Stomach (tissue), 9 donors: ENCODE results near the gene ESR2. TPM values are rescaled to one million over a fixed set of nuclear protein-coding genes. Genes with fewer than 3 reads are reported as not detected.

Source experiments
- DNase-seq, 2 donors: peaks; one replicate each; pipeline versions ENCODE4 v3.0.0 to v3.0.0-alpha.2; 2013 to 2019
- H3K27ac ChIP-seq, 5 donors: fragments of 200-600 bp in 4 of 5; sonication (generic) in 4 of 5; one replicate each; pipeline ENCODE4 v1.5.1; 2013 to 2019; ENCODE audit warnings: mild to moderate bottlenecking in 1 of 5, moderate library complexity in 1 of 5
- H3K27me3 ChIP-seq, 3 donors: fragments of 200-600 bp; sonication (generic); one replicate each; pipeline ENCODE4 v1.5.1; 2017 to 2019; ENCODE audit warnings: mixed run types in 1 of 3
- H3K36me3 ChIP-seq, 4 donors: fragments of 200-600 bp; sonication (generic); 1 replicate in 3 of 4; 2 replicates in 1 of 4; pipeline ENCODE4 v1.5.1; 2016 to 2019
- H3K4me1 ChIP-seq, 4 donors: fragments of 200-600 bp; sonication (generic); one replicate each; pipeline ENCODE4 v1.5.1; 2016 to 2019
- H3K4me3 ChIP-seq, 4 donors: fragments of 200-600 bp; sonication (generic) in 3 of 4; one replicate each; pipeline ENCODE4 v1.5.1; 2016 to 2019; ENCODE audit warnings: mild to moderate bottlenecking in 1 of 4
- H3K9me3 ChIP-seq, 4 donors: fragments of 200-600 bp; sonication (generic); one replicate each; pipeline ENCODE4 v1.5.1; 2016 to 2019
- CTCF ChIP-seq, 7 experiments: fragments of 450-650 bp in 4 of 7; fragments of 200-600 bp in 3 of 7; sonication (generic) in 3 of 7; IDR thresholded peaks; one replicate each; pipeline ENCODE4 v1.5.1; 2016 to 2019; ENCODE audit warnings: antibody characterized with exemption in 7 of 7, control low read depth in 2 of 7, mild to moderate bottlenecking in 1 of 7
- EP300 ChIP-seq: sonication (generic); formaldehyde crosslinking; IDR thresholded peaks from one replicate; pipeline ENCODE4 v1.6.1; 2017; ENCODE audit warnings: antibody characterized with exemption
- POLR2A ChIP-seq, 4 donors: fragments of 450-650 bp; IDR thresholded peaks; one replicate each; pipeline ENCODE4 v1.6.1; 2016; ENCODE audit warnings: antibody characterized with exemption in 4 of 4, control low read depth in 2 of 4, mild to moderate bottlenecking in 1 of 4, moderate library complexity in 1 of 4
- POLR2AphosphoS5 ChIP-seq, 3 donors: sonication (generic); formaldehyde crosslinking; IDR thresholded peaks; one replicate each; pipeline ENCODE4 v1.6.1; 2016; ENCODE audit warnings: antibody characterized with exemption in 3 of 3
- WGBS, 5 donors: extraction: QIAGEN DNeasy Blood & Tissue Kit in 3 of 5; methylation state at CpG; one replicate each; pipeline versions ENCODE4 v1.1.5 to v1.1.7; 2013 to 2018; 5-methylcytosine and 5-hydroxymethylcytosine counted together
- intact Hi-C: fragments of 100-400 bp; cut with DNase I; formaldehyde crosslinking; loops from one replicate; pipeline ENCODE4 v1.15.1; 2023; ENCODE audit warnings: low total_unique reads
- polyA plus RNA-seq, 3 donors: library from polyadenylated mRNA; stranded (reverse); fragments of 200-250 nt; gene quantifications; one replicate each; pipeline ENCODE4 v1.2.3, GENCODE V29; 2013
- total RNA-seq, 5 donors: library from RNA; depleted of rRNA; stranded (reverse); fragments of >200 nt; gene quantifications; one replicate each; pipeline versions ENCODE4 v1.1.0 to v1.2.3, GENCODE V29; 2014 to 2016
- donor health status: healthy with polysubstance abuse.
- donor health status: Bipolar disorder and iron deficiency.
- donor health status: healthy.

Gene ESR2
- total and polyA plus RNA-seq, 8 donors, result 0.08 to 1.3 (median 0.58) TPM; not detected in 5

- 91 to 95% (median 92%) methylated on average over 3 of the region's 3 CpGs for WGBS, 5 donors
- H3K27ac ChIP-seq, result no peak overlapping the region
- no peak overlapping the region for H3K4me3 ChIP-seq
- H3K4me1 ChIP-seq, result no peaks in the 10 kb centered on the region
- H3K27me3 ChIP-seq, result no peaks in the 10 kb centered on the region
- peaks cover 0 to 74% (median 61%) of the 10 kb centered on the region in 4 donors for H3K36me3 ChIP-seq
- no peaks in the 10 kb centered on the region for H3K9me3 ChIP-seq
- TF ChIP-seq CTCF (IDR thresholded peaks at IDR 0.05), result no peak
- TF ChIP-seq POLR2AphosphoS5 (IDR thresholded peaks at IDR 0.05), result no peak
- TF ChIP-seq EP300, result no peak
- no peak for TF ChIP-seq POLR2A (IDR thresholded peaks at IDR 0.05)
- no peak for DNase-seq
- intact Hi-C loops, result no loop called here
These were observed 115.4 kb downstream of the ESR2 start for GRCh38 chr14:64178814-64179213.

GRCh38 chr14:64176330-64176729 lies 117.8 kb downstream of the ESR2 start:
- Histone ChIP-seq H3K4me3 (no peak overlapping the region), H3K9me3 (no peaks in the 10 kb centered on the region), H3K4me1 (no peaks in the 10 kb centered on the region), H3K27ac (no peak overlapping the region), H3K27me3 (no peaks in the 10 kb centered on the region), H3K36me3 (peaks cover 0 to 93% (median 77%) of the 10 kb centered on the region in 4 donors)
- no peak for DNase-seq
- TF ChIP-seq EP300, result no peak
- no peak for TF ChIP-seq CTCF (IDR thresholded peaks at IDR 0.05)
- TF ChIP-seq POLR2A (IDR thresholded peaks at IDR 0.05), result no peak
- no peak for TF ChIP-seq POLR2AphosphoS5 (IDR thresholded peaks at IDR 0.05)
- WGBS, 5 donors, result 92 to 95% (median 93%) methylated on average over 2 of the region's 2 CpGs
- intact Hi-C loops, result no loop called here

DNA sequence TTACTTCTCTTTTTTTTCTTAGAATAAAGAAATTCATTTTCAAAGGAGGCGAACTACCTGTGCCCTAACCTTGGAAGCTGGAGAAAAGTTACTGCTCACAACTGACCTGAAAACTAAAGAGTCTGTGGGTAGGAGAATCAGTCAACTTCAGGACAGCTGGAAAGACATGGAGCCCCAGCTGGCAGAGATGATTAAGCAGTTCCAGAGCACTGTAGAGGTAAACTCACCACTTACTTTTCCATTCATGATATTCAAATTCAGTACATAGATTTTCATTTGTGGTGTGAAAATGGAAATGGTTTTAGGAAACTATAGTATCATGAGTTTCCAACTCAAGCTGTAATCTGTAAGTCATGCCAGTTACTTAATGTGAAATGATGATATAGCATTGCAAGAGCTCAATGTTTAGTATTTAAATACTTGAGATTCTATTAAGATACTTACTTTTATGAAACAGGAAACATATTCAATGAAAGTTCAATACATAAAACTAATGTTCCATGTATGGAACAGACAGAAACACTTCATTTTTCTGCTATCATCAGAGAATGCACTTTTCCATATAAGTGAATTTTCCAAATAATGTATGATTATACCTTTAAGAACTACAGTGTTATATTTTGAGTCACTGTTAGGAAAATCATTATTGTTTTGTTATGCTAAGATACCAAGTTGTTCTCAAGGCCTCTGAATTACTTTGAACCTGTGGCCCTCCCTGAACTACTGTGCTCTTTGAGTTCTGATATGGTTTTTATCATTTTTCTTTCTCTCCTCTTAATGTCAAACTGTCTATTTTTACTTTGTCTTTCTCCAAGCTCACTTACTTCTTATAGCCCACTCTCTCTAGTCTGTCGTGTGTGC lies 119.0 kb downstream of the ESR2 start:
- peaks cover 7 to 95% (median 80%) of the 10 kb centered on the region in 4 donors for H3K36me3 ChIP-seq
- no peak for DNase-seq
- no peak overlapping the region for H3K27ac ChIP-seq
- intact Hi-C loops, result no loop called here
- TF ChIP-seq POLR2AphosphoS5 (IDR thresholded peaks at IDR 0.05) (no peak), CTCF (IDR thresholded peaks at IDR 0.05) (no peak), POLR2A (IDR thresholded peaks at IDR 0.05) (no peak), EP300 (no peak)
- no peaks in the 10 kb centered on the region for H3K27me3 ChIP-seq
- H3K4me1 ChIP-seq, result no peaks in the 10 kb centered on the region
- H3K9me3 ChIP-seq, result no peaks in the 10 kb centered on the region
- 87 to 96% (median 92%) methylated on average over 2 of the region's 2 CpGs for WGBS, 5 donors
- no peak overlapping the region for H3K4me3 ChIP-seq

DNA sequence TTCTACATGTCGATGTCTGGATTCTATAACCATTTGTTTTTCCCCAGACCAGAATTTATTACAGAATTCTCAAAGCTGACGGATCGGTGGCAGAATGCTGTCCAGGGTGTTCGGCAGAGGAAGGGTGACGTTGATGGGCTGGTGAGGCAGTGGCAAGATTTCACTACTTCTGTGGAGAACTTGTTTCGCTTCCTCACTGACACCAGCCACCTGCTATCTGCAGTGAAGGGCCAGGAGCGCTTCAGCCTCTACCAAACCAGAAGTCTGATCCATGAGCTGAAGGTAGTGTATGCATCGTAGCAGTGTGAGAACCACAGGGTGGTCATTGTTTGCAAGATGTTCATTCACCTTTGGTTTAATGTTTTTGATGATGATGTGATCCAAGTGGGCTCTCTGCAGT lies 124.0 kb downstream of the ESR2 start:
- TF ChIP-seq EP300, result no peak
- TF ChIP-seq CTCF (IDR thresholded peaks at IDR 0.05), result no peak
- Histone ChIP-seq H3K36me3 (peaks cover 38 to 95% (median 86%) of the 10 kb centered on the region in 4 donors), H3K4me1 (no peaks in the 10 kb centered on the region), H3K27me3 (no peaks in the 10 kb centered on the region), H3K4me3 (no peak overlapping the region), H3K9me3 (no peaks in the 10 kb centered on the region), H3K27ac (no peak overlapping the region)
- DNase-seq, result no peak
- intact Hi-C loops, result no loop called here
- WGBS, 5 donors, result 91 to 97% (median 92%) methylated on average over 7 to 8 of the region's 8 CpGs
